AG04449 (cell line): ENCODE results near the gene CARD10.

Experiments used
- CTCF ChIA-PET: fragments of 350-600 bp; formaldehyde crosslinking; extraction: SDS; loops from one replicate; lab custom pipeline; 2021; ENCODE audit warnings: antibody characterized with exemption; lab: Yijun Ruan, JAX
- POLR2A ChIA-PET: fragments of 400-600, 350-600 bp; formaldehyde crosslinking; extraction: SDS; loops from one replicate; lab custom pipeline; 2020; ENCODE audit warnings: antibody characterized with exemption, inconsistent platforms; lab: Yijun Ruan, JAX
- DNase-seq: peaks from one replicate; pipeline ENCODE4 v3.0.0-alpha.2; 2010; ENCODE audit warnings: low read depth, low spot score
- H3K4me3 ChIP-seq: 2 replicates; pipeline ENCODE4 v1.5.1; 2011; ENCODE audit warnings: low read depth, mild to moderate bottlenecking, control low read depth, low read length
- TF ChIP-seq, protein P1 (sequence below): IDR thresholded peaks from one replicate; pipeline ENCODE4 v1.5.1; 2011; ENCODE audit warnings: mild to moderate bottlenecking, moderate library complexity, low read length, control low read depth, inconsistent platforms; ENCODE audit not compliant: insufficient read depth; ENCODE audit errors: missing control alignments

CARD10 gene

DNA sequence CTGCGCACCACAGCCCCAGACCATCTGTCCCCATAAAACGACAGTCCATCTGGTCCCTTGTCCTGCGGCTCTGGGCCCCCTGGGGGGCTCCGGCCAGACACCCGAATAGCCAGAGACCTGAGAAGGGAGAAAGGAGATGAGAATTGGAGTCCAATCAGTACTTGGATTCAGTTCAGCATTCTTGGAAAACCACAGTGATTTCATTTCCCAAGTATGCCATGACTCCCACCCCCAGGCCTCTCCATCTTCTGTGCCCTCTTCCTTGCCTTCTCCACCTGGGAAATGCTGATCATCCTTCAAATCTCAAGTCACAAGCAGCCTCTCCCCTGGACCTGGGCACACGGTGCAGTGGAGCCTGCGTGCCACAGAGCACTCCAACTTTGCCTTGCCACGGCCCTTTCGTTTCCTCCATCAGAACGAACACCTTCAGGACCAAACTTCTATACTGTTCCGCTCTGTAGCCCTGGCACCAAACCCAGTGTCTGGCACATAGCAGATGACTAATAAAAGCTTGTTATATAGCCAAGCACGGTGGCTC, 22.1 kb downstream of the CARD10 start:
- ChIA-PET CTCF (interaction anchor here (1.0 to 2.6 kb wide), 3 partner anchors 10 to 65 kb away, joined by 4 to 13 read pairs (median 7); partner anchors contain the start of gene MFNG), POLR2A (no interaction called here)
- DNase-seq = peak; percentile 61
- TF ChIP-seq, protein P1, sequence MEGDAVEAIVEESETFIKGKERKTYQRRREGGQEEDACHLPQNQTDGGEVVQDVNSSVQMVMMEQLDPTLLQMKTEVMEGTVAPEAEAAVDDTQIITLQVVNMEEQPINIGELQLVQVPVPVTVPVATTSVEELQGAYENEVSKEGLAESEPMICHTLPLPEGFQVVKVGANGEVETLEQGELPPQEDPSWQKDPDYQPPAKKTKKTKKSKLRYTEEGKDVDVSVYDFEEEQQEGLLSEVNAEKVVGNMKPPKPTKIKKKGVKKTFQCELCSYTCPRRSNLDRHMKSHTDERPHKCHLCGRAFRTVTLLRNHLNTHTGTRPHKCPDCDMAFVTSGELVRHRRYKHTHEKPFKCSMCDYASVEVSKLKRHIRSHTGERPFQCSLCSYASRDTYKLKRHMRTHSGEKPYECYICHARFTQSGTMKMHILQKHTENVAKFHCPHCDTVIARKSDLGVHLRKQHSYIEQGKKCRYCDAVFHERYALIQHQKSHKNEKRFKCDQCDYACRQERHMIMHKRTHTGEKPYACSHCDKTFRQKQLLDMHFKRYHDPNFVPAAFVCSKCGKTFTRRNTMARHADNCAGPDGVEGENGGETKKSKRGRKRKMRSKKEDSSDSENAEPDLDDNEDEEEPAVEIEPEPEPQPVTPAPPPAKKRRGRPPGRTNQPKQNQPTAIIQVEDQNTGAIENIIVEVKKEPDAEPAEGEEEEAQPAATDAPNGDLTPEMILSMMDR = no peak
- H3K4me3 ChIP-seq = no peak overlapping the region

DNA sequence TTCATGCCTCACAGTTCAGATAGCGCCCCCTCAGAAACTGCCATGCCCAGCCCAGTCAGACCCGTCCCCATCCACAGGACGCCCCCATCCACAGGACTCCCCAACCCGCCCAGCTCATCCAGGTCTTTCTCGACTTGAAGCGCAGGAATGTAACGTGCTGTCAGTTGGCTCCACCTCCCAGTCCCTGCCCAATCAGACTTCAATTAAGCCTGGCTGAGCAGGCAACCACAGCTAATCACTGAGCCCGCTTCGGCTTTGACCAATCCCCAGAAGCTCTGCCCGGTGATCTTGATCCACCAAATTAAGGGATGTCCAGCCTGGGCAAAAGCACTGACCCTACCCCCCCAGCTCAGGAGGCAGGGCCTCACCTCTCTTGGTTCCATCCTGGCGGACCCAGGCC, 22.6 kb downstream of the CARD10 start:
- no peak overlapping the region for H3K4me3 ChIP-seq
- DNase-seq = no peak
- TF ChIP-seq, protein P1 = no peak
- POLR2A ChIA-PET = no interaction called here
- CTCF ChIA-PET = interaction anchor here (0.8 to 2.6 kb wide), 4 partner anchors 9 to 41 kb away, joined by 3 to 13 read pairs (median 4); partner anchors contain the start of gene MFNG

DNA sequence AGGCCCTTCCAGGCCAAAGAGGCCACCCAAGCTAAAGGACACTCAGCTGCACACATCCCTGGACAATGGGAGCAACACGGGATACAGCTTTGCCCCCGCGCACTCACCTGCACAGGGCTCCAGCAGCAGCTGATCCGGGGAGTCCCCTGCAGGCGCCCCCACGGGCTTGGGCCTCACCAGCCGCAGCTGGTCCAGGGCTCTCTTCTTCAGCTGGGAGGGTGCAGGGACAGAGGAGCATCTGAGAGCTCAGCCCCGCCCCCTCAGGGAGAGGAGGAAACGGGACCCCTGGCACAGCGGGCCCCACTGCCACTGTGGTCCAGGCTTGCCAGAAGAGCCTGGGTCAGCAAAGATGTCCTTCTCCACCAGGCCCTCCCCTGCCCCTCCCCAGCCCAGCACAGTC, 25.2 kb downstream of the CARD10 start:
- DNase-seq = no peak
- TF ChIP-seq, protein P1 = no peak
- POLR2A ChIA-PET = no interaction called here
- no peak overlapping the region for H3K4me3 ChIP-seq
- CTCF ChIA-PET = interaction anchor here (1.1 to 1.6 kb wide), 4 partner anchors 10 to 177 kb away, joined by 3 to 4 read pairs (median 4); no protein-coding TSS in a partner anchor

DNA sequence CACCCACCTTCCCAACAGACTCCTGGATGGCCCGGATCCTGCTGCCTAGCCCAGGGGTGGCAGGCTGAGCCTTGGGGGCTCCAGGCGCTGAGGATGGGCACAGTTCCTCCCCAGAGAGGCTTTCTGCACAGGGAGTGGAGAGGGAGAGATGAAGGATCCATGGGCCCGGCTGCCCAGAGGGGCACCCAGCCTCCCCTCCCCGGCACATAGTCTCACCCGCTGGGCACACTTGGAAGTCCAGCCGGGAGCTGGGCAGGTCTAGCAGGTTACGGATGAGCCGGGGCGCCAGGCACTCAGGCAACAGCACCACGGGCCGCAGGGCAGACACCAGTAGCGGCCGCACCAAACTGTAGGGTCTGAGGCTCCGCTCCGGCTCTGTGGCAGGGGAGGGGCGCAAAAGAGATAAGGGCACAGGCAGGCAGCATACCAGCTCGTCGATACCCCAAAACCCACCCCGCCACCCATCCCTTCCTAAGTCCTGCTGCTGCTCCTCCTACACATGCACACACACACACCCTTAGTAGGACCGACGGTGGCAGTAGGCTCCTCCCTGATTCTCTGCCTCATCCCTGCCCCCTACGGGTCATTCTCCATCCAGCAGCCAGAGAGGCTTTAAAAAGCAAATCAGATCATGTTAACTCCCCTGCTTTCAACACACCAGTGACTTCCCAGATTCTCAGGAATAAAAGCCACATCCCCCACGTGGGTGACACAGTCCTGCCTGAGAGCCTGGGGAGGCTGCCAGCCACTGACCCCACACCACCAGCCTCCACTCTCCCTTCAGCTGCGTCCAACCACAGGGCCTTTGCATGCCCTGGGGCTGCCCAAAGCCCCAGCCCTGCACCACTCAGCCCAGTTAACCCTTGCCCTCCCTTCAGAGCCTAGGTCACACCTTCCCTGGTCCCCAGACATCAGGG, 26.5 kb downstream of the CARD10 start:
- H3K4me3 ChIP-seq = no peak overlapping the region
- CTCF ChIA-PET = interaction anchor here (1.1 to 1.6 kb wide), 3 partner anchors 8 to 22 kb away, joined by 3 to 4 read pairs (median 3); no protein-coding TSS in a partner anchor
- POLR2A ChIA-PET = no interaction called here
- TF ChIP-seq, protein P1 = peak; percentile 51
- no peak for DNase-seq

DNA sequence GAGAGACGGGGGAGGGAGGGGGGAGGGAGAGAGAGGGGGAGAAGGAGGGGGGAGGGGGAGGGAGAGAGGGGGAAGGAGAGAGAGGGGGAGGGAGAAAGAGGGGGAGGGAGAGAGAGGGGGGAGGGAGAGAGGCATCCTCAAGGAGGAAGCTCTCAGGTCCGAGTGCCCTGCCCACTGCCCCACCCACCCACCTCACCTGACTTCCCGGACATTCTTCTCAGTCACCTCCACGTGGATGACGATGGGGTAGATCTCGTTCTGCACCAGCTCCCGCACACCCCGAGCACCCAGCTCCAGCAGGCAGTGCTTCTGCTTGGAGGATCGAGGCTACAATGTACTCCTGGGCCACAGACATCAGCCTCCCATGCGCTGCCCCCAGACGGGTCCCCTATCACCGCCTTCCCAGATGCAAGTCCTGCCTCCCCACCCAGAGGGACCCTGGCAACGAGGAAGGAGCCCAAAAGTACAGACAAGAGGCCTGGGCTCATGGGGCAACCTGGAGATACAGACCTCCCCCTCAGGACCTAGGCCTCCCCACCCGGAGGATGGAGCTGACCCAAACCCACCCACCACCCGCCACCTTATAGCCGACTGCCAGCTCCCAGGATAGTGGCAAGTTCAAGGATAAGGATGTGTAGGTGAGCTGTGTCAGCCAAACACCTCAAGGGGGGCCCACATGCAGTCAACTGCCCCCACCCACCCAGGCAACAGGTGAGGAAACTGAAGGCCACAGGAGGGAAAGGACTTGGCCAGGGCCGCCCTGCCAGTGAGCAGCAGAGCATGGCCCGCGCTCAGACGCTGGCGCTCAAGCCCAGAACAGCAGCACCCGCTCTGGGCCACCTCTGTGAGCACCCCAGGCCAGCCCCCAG, 27.4 kb downstream of the CARD10 start:
- CTCF ChIA-PET = interaction anchor here (1.1 to 1.6 kb wide), 3 partner anchors 9 to 23 kb away, joined by 3 to 4 read pairs (median 3); no protein-coding TSS in a partner anchor
- H3K4me3 ChIP-seq = no peak overlapping the region
- POLR2A ChIA-PET = no interaction called here
- TF ChIP-seq, protein P1 = no peak
- DNase-seq = no peak
